ENCODE data around the gene SRCAP.

SRCAP gene

GRCh38 chr16:30769379-30770089 is 70.6 kb downstream of the SRCAP start:
- FAIRE-seq (no peak), DNase-seq (ENCODE audit: insufficient read length, low spot score) (no peak)

DNA sequence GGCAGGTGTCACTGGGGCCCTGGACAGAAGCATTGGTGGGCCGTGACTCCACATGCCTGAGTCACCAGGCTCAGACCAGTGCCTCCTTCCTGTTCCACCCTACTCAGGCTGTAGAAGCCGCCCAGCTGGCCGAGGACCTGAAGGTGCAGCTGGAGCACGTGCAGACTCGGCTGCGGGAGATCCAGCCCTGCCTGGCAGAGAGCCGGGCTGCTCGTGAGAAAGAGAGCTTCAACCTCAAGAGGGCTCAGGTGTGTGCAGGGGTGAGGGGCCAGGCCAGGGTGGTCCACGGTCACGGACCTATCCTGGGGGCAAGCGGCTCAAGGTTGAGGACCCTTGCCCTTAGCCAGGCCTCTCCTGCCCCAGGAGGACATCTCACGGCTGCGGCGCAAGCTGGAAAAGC is 72.8 kb downstream of the SRCAP start:
- DNase-seq (ENCODE audit: insufficient read length, low spot score) = no peak
- FAIRE-seq = no peak

GRCh38 chr16:30773826-30774225 is 74.9 kb downstream of the SRCAP start:
- no peak for DNase-seq (ENCODE audit: insufficient read length, low spot score)
- FAIRE-seq = no peak

DNA sequence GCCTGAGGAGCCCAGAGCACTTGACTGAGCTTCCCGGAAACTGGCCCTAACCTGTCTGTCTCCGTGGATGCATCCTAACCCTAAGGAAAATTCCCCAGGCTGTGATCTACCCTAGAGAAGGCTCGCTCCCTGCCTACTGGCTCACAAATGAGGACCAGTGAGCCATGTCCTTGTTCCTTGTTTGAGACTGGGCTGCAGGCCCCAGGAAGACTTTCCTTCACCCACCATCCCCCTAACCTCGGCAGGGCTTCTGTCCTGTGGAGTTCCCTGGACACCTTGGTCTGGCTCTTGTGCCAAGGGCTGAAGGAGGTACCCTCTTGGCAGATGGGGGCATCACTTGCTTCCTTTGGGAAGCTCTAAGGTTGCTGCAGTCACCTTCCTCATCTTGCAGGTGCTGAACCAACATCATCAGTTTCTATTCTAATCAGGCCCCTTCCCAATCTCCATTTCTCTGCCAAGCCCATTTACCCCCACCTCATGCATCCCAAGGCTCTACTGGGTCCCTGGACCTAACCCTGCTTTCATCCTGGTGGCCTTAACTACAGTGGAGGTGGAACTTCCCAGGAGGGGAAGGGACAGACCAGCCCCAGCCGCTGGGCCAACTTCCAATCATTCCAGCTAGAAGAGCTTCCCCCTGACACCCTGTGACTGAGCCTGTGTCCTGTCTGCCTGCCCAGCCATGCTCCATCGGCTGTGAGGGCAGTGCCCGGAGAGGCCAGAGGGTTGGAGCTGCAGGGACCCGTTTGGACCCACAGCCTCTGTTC is 75.6 kb downstream of the SRCAP start:
- FAIRE-seq = no peak
- DNase-seq (ENCODE audit: insufficient read length, low spot score) = no peak

GRCh38 chr16:30775131-30775391 is 76.1 kb downstream of the SRCAP start:
- DNase-seq (ENCODE audit: insufficient read length, low spot score) = no peak
- no peak for FAIRE-seq

- peak; percentile 88 for FAIRE-seq
- peak; percentile 94 for DNase-seq (ENCODE audit: insufficient read length, low spot score)
Measured at GRCh38 chr16:30775392-30776188, 76.6 kb downstream of the SRCAP start.

GRCh38 chr16:30777591-30778297 is 78.8 kb downstream of the SRCAP start:
- no peak for FAIRE-seq

GRCh38 chr16:30778549-30779244 is 79.7 kb downstream of the SRCAP start:
- DNase-seq (ENCODE audit: insufficient read length, low spot score) (no peak), FAIRE-seq (no peak)

More at GRCh38 chr16:30777591-30778297, 78.8 kb downstream of the SRCAP start:
- no peak for DNase-seq (ENCODE audit: insufficient read length, low spot score)

DNA sequence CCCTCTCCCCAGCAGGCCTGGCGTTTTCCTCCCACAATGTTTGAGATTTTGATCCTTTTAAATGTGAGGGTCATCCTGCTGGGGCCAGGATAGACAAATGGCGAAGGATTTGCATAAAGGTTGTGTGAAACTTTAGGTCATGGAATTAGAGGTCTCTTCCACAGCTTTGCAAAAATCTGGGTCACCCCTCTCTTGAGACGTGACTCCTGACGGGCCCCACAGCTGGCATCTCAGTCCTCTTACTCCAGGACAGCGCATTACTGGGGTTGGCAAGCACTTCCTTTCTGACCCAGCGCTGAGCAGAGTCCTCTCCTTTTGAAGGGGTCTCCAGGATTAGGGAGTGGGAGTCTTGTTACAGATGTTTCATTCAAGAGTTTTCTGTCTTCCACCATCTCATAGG is 80.6 kb downstream of the SRCAP start:
- DNase-seq (ENCODE audit: insufficient read length, low spot score) (no peak), FAIRE-seq (no peak)

DNA sequence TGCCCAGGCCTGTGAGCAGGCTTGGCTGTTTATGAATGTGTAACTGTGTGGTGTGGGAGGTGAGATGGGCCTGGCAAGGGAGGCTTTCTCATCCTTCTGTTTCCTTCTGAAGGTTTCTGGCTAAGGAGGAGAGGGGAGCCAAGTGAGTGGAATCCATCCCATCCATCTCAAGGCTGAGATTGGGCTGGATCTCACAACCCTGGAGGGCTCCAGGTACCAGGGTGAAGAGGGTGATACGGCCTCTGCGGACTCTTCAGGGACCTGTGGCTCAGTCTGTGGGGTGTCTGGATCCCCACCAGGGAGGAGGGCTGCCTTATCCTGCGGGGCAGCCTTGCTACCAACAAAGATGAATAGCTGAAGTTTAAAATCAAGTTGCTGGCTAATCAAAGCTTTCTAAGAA is 81.0 kb downstream of the SRCAP start:
- DNase-seq (ENCODE audit: insufficient read length, low spot score) = no peak
- FAIRE-seq = no peak

GRCh38 chr16:30780549-30780948 is 81.6 kb downstream of the SRCAP start:
- FAIRE-seq (no peak), DNase-seq (ENCODE audit: insufficient read length, low spot score) (no peak)

DNA sequence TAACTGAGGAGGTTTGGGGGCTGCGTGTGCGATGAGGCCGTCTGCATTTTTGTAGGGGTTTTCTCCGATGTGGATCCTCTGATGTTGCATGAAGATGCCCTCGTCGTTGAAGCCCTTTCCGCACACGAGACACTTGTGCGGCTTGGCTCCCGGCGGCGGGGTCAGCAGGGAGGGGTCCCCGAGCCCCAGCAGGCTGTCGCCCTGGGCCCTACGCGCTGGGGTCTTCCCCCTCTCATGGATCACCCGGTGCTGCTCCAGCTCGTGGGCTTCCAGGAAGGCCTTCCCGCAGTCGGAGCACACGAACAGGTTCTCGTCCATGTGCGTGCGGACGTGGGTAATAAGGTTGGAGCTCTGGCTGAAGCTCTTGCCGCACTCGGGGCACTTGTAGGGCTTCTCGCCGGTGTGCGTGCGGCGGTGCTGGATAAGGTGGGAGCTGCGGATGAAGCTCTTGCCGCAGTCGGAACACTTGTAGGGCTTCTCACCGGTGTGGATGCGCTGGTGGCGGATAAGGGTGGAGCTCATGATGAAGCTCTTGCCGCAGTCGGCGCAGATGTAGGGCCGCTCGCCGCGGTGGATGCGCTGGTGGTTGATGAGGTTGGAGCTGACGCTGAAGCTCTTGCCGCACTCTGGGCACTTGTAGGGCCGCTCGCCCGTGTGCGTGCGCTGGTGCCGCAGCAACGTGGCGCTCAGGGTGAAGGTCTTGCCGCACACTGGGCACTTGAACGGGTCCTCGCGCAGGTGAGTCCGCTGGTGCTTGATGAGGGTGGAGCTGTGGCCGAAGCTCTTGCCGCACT is 83.7 kb downstream of the SRCAP start:
- DNase-seq (ENCODE audit: insufficient read length, low spot score) = no peak
- FAIRE-seq = no peak

GRCh38 chr16:30783280-30784109 is 84.5 kb downstream of the SRCAP start:
- DNase-seq (ENCODE audit: insufficient read length, low spot score) (no peak), FAIRE-seq (no peak)

- no peak for FAIRE-seq
- no peak for DNase-seq (ENCODE audit: insufficient read length, low spot score)
Measured at GRCh38 chr16:30784215-30784614, 85.2 kb downstream of the SRCAP start.

- FAIRE-seq (peak; percentile 28), DNase-seq (ENCODE audit: insufficient read length, low spot score) (no peak)
Measured at GRCh38 chr16:30785126-30786106, 86.4 kb downstream of the SRCAP start.

GRCh38 chr16:30786115-30786935 is 87.4 kb downstream of the SRCAP start:
- FAIRE-seq (peak; percentile 64), DNase-seq (ENCODE audit: insufficient read length, low spot score) (peak; percentile 58)

Data from HTR-8/SVneo (cell line).